CD4-positive, CD25-positive, alpha-beta regulatory T cell (primary cell): ENCODE data around the gene SHANK2. TPM values are rescaled to one million over a fixed set of nuclear protein-coding genes. Genes with fewer than 3 reads are reported as not detected.

Source experiments
- ATAC-seq, 2 donors: fragments of 150-1000 bp; cut with Tn5 transposase; one replicate each; pipeline ENCODE4 v1.10.0; 2021; ENCODE audit warnings: low read depth in 2 of 2, moderate number of reproducible peaks in 2 of 2, moderate library complexity in 1 of 2
- DNase-seq, 3 donors: peaks; one replicate each; pipeline versions ENCODE4 v3.0.0 to v3.0.0-alpha.2; 2012 to 2022; ENCODE audit warnings: mixed read lengths in 1 of 3
- H3K27ac ChIP-seq: one replicate; pipeline ENCODE4 v1.7.0; 2013; ENCODE audit warnings: mild to moderate bottlenecking, low read length; ENCODE audit not compliant: insufficient read depth, poor library complexity, severe bottlenecking
- H3K27me3 ChIP-seq: one replicate; pipeline ENCODE4 v1.7.0; 2013; ENCODE audit warnings: low read length; ENCODE audit not compliant: control insufficient read depth, insufficient read depth
- H3K36me3 ChIP-seq: one replicate; pipeline ENCODE4 v1.7.0; 2013; ENCODE audit warnings: mild to moderate bottlenecking, low read length, moderate library complexity; ENCODE audit not compliant: control insufficient read depth, insufficient read depth
- H3K4me1 ChIP-seq: 2 replicates; pipeline ENCODE4 v1.7.0; 2013; ENCODE audit warnings: mild to moderate bottlenecking, low read length; ENCODE audit not compliant: insufficient read depth, control insufficient read depth, poor library complexity, severe bottlenecking
- H3K4me3 ChIP-seq: one replicate; pipeline ENCODE4 v1.7.0; 2013; ENCODE audit warnings: low read depth, mild to moderate bottlenecking, low read length, moderate library complexity
- H3K9me3 ChIP-seq, 2 experiments: 1 replicate in 1 of 2; 2 replicates in 1 of 2; pipeline ENCODE4 v1.7.0; 2013; ENCODE audit warnings: low read length in 2 of 2, mild to moderate bottlenecking in 1 of 2, moderate library complexity in 1 of 2; ENCODE audit not compliant: control insufficient read depth in 2 of 2
- H3K27ac Mint-ChIP-seq, 3 donors: one replicate each; pipeline ENCODE4 v1.8.0; 2020 to 2022; ENCODE audit warnings: mild to moderate bottlenecking in 3 of 3, mixed read lengths in 3 of 3, moderate library complexity in 2 of 3
- H3K27me3 Mint-ChIP-seq: one replicate; pipeline ENCODE4 v1.8.0; 2022; ENCODE audit warnings: mild to moderate bottlenecking, mixed read lengths
- H3K36me3 Mint-ChIP-seq: one replicate; pipeline ENCODE4 v1.8.0; 2020; ENCODE audit warnings: mixed read lengths
- H3K4me1 Mint-ChIP-seq, 4 donors: one replicate each; pipeline ENCODE4 v1.8.0; 2020 to 2022; ENCODE audit warnings: mixed read lengths in 4 of 4, mild to moderate bottlenecking in 1 of 4
- H3K4me3 Mint-ChIP-seq, 4 donors: one replicate each; pipeline ENCODE4 v1.8.0; 2020 to 2022; ENCODE audit warnings: mild to moderate bottlenecking in 4 of 4, mixed read lengths in 4 of 4, moderate library complexity in 3 of 4
- H3K9me3 Mint-ChIP-seq, 7 donors: one replicate each; pipeline ENCODE4 v1.8.0; 2020 to 2022; ENCODE audit warnings: mixed read lengths in 7 of 7, mild to moderate bottlenecking in 3 of 7, moderate library complexity in 2 of 7
- polyA plus RNA-seq, 4 donors: library from polyadenylated mRNA; unstranded; fragments of 300-500 nt; fragmentation: Illumina TruSeq; gene quantifications; one replicate each; pipeline ENCODE4 v1.2.3, GENCODE V29; 2021
- total RNA-seq: library from RNA; stranded (reverse); gene quantifications from one replicate; pipeline ENCODE4 v1.2.3, GENCODE V29; 2022

The SHANK2 gene
- total and polyA plus RNA-seq, 5 donors from 2014 or later, result not detected

DNA sequence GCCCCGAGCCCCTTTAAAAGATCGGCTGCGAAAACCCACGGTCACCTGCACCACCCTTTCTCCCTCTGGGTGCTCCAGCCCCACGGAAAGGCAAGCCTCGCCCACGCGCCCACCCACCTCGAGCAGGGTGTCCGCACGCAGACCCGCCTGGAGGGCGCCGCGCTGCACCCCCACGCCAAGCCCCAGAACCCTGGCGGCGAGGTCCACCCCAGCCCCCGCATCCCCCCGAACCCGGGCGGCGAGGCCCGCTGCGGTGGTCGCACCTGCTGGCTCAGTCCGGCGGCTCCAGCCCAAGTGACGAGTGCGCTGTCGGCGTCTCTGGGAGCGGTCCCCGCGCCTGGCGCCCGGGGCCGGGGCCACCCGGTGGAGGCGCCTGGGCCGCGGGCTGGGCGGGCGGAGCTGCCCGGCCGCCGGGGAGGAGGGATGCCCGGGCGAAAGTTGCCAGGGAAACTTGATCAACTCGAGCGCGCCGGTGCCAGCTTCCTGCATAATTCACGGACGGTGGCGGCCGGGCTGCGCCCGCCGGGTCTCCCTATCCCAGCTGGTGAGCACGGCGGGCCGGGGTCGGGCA lies 1.1 kb downstream of the SHANK2 start:
- no peaks in the 10 kb centered on the region for H3K36me3 Mint-ChIP-seq
- DNase-seq (no peak), ATAC-seq (no peak)
- no peak overlapping the region for H3K27ac ChIP-seq
- no peaks in the 10 kb centered on the region for H3K27me3 ChIP-seq
- H3K27ac Mint-ChIP-seq, result no peak overlapping the region
- H3K27me3 Mint-ChIP-seq, result peaks cover 50% of the 10 kb centered on the region
- H3K36me3 ChIP-seq, result no peaks in the 10 kb centered on the region
- peaks cover 0 to 2% (median 0%) of the 10 kb centered on the region in 7 donors for H3K9me3 Mint-ChIP-seq
- peaks cover 7% of the 10 kb centered on the region for H3K4me1 ChIP-seq
- no peak overlapping the region for H3K4me3 Mint-ChIP-seq
- H3K9me3 ChIP-seq, result no peaks in the 10 kb centered on the region
- H3K4me3 ChIP-seq, result no peak overlapping the region
- peaks cover 0 to 10% (median 4%) of the 10 kb centered on the region in 4 donors for H3K4me1 Mint-ChIP-seq

DNA sequence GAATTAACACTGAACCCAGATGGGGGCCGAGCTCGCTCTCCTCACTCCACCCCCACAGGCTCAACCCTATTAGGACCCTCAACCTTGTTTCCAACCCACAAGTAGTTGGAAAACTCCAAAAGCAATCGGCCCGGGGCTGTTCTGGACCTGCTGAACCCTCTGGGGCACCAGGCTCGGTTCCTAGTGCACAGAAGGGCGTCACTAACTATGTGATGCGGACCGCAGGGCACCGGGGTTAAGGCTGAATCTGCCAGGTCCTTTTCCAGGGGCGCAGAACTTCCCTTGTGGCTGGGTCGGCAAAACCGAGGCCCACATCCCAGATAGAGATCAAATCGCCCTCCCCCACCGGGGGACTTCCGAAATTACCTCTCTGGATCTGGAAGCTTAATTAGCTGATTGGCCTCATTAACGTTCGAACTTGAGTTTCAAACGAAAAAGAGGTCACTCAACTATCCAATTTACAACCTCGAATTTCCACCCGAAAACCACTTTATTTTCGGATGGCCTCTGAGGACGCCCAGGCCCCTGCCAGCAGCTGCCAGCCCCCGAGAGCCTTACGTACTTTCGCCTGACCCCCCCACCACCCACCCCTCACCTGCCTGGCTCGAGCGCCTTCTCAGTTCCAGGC lies 1.7 kb downstream of the SHANK2 start:
- Histone ChIP-seq H3K4me1 (peaks cover 7% of the 10 kb centered on the region), H3K27me3 (no peaks in the 10 kb centered on the region), H3K27ac (no peak overlapping the region), H3K9me3 (no peaks in the 10 kb centered on the region), H3K4me3 (no peak overlapping the region), H3K36me3 (no peaks in the 10 kb centered on the region)
- H3K36me3 Mint-ChIP-seq, result no peaks in the 10 kb centered on the region
- peaks cover 0 to 10% (median 4%) of the 10 kb centered on the region in 4 donors for H3K4me1 Mint-ChIP-seq
- H3K9me3 Mint-ChIP-seq, result peaks cover 0 to 2% (median 0%) of the 10 kb centered on the region in 7 donors
- H3K27ac Mint-ChIP-seq, result no peak overlapping the region
- peak overlapping the region in 1 of 4 donors; percentile 48 for H3K4me3 Mint-ChIP-seq
- DNase-seq (no peak), ATAC-seq (no peak)
- peaks cover 50% of the 10 kb centered on the region for H3K27me3 Mint-ChIP-seq

DNA sequence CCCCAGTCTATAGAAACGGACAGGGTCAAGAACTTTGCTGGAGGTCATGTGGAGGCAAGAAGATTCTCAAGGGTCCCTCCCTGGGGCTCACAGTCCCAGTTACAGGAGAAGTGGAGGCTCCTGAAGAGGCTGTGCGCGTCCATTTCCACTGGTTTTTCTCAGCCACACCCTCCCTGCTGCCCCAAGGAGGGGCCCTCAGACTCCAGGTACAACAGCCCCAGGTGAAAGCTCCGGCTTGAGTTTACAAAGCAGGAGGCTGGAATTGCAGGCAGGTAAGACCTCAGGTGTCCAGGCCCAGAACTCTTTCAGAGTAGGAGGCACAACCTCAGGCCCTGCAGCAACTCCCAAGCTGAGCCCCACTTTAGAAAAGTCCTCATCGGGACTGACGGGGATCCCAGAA lies 3.1 kb downstream of the SHANK2 start:
- no peaks in the 10 kb centered on the region for H3K36me3 Mint-ChIP-seq
- no peak overlapping the region for H3K27ac Mint-ChIP-seq
- no peak overlapping the region for H3K4me3 Mint-ChIP-seq
- peaks cover 7% of the 10 kb centered on the region for H3K4me1 ChIP-seq
- H3K27me3 Mint-ChIP-seq, result peaks cover 41% of the 10 kb centered on the region
- no peaks in the 10 kb centered on the region for H3K36me3 ChIP-seq
- H3K27me3 ChIP-seq, result no peaks in the 10 kb centered on the region
- ATAC-seq, result no peak
- no peak for DNase-seq
- peaks cover 0 to 10% (median 4%) of the 10 kb centered on the region in 4 donors for H3K4me1 Mint-ChIP-seq
- H3K4me3 ChIP-seq, result no peak overlapping the region
- H3K9me3 ChIP-seq, result no peaks in the 10 kb centered on the region
- no peak overlapping the region for H3K27ac ChIP-seq
- H3K9me3 Mint-ChIP-seq, result no peaks in the 10 kb centered on the region

DNA sequence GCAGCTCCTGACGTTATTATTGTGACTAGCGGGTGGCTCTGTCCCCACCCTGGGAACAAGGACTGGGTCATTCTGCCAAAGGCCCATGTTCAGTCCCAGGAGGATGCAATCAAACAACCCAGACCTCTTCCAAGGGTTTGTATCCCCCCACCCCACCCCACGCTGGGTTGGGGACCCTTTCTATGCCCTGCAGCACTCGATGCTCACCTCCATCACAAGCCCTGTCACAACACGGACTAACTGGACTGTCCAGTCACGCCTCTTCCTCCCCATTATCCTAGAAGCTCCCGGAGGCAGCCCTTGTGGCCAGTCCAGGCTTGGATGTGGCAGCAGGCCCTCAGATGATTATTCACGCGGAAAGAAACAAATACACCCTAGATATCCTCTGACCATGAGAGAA lies 3.7 kb downstream of the SHANK2 start:
- Histone ChIP-seq H3K27me3 (no peaks in the 10 kb centered on the region), H3K36me3 (no peaks in the 10 kb centered on the region), H3K4me1 (peaks cover 7% of the 10 kb centered on the region), H3K27ac (no peak overlapping the region), H3K4me3 (no peak overlapping the region), H3K9me3 (no peaks in the 10 kb centered on the region)
- H3K4me3 Mint-ChIP-seq, result no peak overlapping the region
- H3K27ac Mint-ChIP-seq, result no peak overlapping the region
- peaks cover 0 to 10% (median 4%) of the 10 kb centered on the region in 4 donors for H3K4me1 Mint-ChIP-seq
- ATAC-seq, result no peak
- H3K36me3 Mint-ChIP-seq, result no peaks in the 10 kb centered on the region
- H3K9me3 Mint-ChIP-seq, result no peaks in the 10 kb centered on the region
- no peak for DNase-seq
- peaks cover 35% of the 10 kb centered on the region for H3K27me3 Mint-ChIP-seq

DNA sequence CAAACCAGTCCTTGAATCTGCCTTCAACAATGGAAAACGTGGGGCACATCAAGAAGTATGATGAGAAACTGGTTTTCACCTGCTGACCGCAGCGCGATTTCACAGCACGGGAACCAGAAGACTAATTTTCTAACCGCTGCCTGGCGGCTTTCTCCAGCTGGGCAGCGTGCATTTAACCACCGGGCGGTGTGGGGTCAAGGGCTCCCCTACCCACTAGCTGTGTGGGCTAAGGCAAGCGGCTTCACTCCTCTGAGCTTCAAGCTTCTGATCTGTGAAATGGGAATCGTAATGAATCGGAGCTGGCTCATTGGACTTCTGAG lies 4.2 kb downstream of the SHANK2 start:
- no peak for ATAC-seq

GRCh38 chr11:71247551-71248250 lies 4.7 kb downstream of the SHANK2 start:
- Mint-ChIP-seq H3K4me3 (no peak overlapping the region), H3K27me3 (peaks cover 26% of the 10 kb centered on the region), H3K27ac (no peak overlapping the region), H3K4me1 (peaks cover 0 to 5% (median 2%) of the 10 kb centered on the region in 4 donors), H3K36me3 (no peaks in the 10 kb centered on the region), H3K9me3 (no peaks in the 10 kb centered on the region)
- Histone ChIP-seq H3K4me3 (no peak overlapping the region), H3K36me3 (no peaks in the 10 kb centered on the region), H3K27ac (no peak overlapping the region), H3K27me3 (no peaks in the 10 kb centered on the region), H3K9me3 (no peaks in the 10 kb centered on the region), H3K4me1 (peaks cover 7% of the 10 kb centered on the region)
- ATAC-seq (no peak), DNase-seq (no peak)

More for the DNA sequence above, 4.2 kb downstream of the SHANK2 start:
- Mint-ChIP-seq H3K27me3 (peaks cover 31% of the 10 kb centered on the region), H3K4me1 (peaks cover 0 to 6% (median 3%) of the 10 kb centered on the region in 4 donors), H3K27ac (no peak overlapping the region), H3K4me3 (no peak overlapping the region), H3K9me3 (no peaks in the 10 kb centered on the region), H3K36me3 (no peaks in the 10 kb centered on the region)
- Histone ChIP-seq H3K9me3 (no peaks in the 10 kb centered on the region), H3K4me3 (no peak overlapping the region), H3K27me3 (no peaks in the 10 kb centered on the region), H3K27ac (no peak overlapping the region), H3K36me3 (no peaks in the 10 kb centered on the region), H3K4me1 (peaks cover 7% of the 10 kb centered on the region)
- no peak for DNase-seq

DNA sequence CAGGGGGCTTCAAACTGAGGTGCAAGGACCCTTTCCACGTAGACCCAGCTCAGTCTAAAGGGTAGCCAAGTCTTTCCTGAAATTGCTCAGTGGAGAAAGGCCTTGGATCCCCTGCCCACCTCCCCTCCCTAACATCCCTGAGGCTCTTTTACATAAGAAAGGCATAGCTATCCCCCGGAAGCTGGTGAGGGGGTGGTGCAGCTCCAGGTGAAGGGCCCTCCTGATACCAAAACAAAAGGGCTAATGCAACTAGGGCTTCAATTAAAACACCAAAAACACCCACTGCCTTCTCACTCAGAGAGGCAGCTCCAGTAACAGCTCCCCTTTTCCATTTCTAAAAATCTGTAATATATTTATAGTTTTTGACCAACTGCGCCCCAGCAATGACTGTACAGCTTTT lies 5.8 kb downstream of the SHANK2 start:
- Histone ChIP-seq H3K4me3 (no peak overlapping the region), H3K27ac (no peak overlapping the region), H3K27me3 (no peaks in the 10 kb centered on the region), H3K9me3 (no peaks in the 10 kb centered on the region), H3K4me1 (no peaks in the 10 kb centered on the region), H3K36me3 (no peaks in the 10 kb centered on the region)
- Mint-ChIP-seq H3K4me3 (no peak overlapping the region), H3K9me3 (no peaks in the 10 kb centered on the region), H3K4me1 (peaks cover 0 to 5% (median 2%) of the 10 kb centered on the region in 4 donors), H3K27ac (no peak overlapping the region), H3K36me3 (no peaks in the 10 kb centered on the region), H3K27me3 (peaks cover 26% of the 10 kb centered on the region)
- no peak for ATAC-seq
- DNase-seq, result no peak
